Vagina (tissue), 2 donors: ENCODE results near the gene RDH8.

Source experiments
- POLR2AphosphoS5 ChIP-seq, 2 donors: sonication (generic); formaldehyde crosslinking; IDR thresholded peaks; one replicate each; pipeline ENCODE4 v1.9.0; 2017; ENCODE audit warnings: antibody characterized with exemption in 2 of 2, mild to moderate bottlenecking in 2 of 2, low read depth in 1 of 2; ENCODE audit not compliant: insufficient read depth in 1 of 2
- TF ChIP-seq, protein P1 (sequence below), 3 experiments: fragments of 450-650 bp in 2 of 3; fragments of 200-600 bp in 1 of 3; sonication (generic) in 1 of 3; IDR thresholded peaks; one replicate each; pipeline ENCODE4 v1.5.1; 2017 to 2019; ENCODE audit warnings: antibody characterized with exemption in 3 of 3, mild to moderate bottlenecking in 2 of 3, moderate library complexity in 2 of 3

DNA sequence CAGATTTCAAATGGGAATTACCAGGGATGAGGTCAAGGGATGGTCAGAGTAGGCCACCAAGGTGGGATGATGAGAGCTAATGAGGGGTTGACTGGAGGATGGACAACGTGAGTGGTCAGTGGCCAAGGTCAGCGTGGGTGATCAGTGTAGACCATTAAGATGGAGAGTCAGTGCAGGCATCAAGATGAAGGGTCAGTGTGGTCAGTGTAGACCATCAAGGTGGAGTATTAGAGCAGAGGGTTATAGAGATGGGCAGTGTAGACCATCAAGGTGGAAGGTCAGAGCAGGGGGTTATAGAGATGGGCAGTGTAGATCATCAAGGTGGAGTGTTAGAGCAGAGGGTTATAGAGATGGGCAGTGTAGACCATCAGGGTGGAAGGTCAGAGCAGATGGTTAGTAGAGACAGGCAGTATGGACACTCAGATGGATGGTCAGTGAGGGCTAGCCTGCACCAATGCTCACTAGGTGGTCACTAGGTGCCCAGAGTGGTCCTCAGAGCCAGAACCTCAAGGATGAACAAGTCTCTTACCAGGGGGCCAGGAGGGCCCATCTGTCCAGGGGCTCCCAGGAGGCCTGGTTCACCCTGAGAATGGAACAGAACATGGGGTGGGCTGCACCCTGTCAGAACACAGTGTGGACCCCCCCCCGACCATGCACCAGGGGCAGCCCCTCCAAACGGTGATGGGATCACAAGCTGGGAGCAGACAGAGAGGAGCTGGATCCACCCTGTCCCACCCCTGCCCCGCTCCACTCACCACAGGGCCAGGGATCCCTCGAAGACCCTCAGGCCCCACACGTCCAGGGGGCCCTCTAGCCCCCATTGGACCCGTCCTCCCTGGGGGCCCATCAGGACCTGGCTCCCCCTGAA lies 44.2 kb upstream of the RDH8 start:
- TF ChIP-seq, protein P1, sequence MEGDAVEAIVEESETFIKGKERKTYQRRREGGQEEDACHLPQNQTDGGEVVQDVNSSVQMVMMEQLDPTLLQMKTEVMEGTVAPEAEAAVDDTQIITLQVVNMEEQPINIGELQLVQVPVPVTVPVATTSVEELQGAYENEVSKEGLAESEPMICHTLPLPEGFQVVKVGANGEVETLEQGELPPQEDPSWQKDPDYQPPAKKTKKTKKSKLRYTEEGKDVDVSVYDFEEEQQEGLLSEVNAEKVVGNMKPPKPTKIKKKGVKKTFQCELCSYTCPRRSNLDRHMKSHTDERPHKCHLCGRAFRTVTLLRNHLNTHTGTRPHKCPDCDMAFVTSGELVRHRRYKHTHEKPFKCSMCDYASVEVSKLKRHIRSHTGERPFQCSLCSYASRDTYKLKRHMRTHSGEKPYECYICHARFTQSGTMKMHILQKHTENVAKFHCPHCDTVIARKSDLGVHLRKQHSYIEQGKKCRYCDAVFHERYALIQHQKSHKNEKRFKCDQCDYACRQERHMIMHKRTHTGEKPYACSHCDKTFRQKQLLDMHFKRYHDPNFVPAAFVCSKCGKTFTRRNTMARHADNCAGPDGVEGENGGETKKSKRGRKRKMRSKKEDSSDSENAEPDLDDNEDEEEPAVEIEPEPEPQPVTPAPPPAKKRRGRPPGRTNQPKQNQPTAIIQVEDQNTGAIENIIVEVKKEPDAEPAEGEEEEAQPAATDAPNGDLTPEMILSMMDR (IDR thresholded peaks at IDR 0.05): no peak
- TF ChIP-seq POLR2AphosphoS5 (IDR thresholded peaks at IDR 0.05; ENCODE audit: insufficient read depth in 1 of 2, low read depth in 1 of 2): no peak
